GM12872 (cell line): ENCODE data around the gene FBXO48.

Source experiments
- CTCF ChIP-seq: IDR thresholded peaks from 3 replicates; pipeline ENCODE4 v1.5.1; 2011; ENCODE audit warnings: low read depth, mild to moderate bottlenecking, low read length, moderate library complexity; ENCODE audit not compliant: insufficient read depth

Gene FBXO48

GRCh38 chr2:68425503-68425902, 41.6 kb downstream of the FBXO48 start:
- no peak for TF ChIP-seq CTCF

- TF ChIP-seq CTCF = no peak
Observed at GRCh38 chr2:68423966-68424650, 43.0 kb downstream of the FBXO48 start.

GRCh38 chr2:68420254-68420910, 46.7 kb downstream of the FBXO48 start:
- TF ChIP-seq CTCF = no peak

GRCh38 chr2:68418855-68419254, 48.2 kb downstream of the FBXO48 start:
- peak; percentile 38; the same call in 1 of the 3 replicates for TF ChIP-seq CTCF

GRCh38 chr2:68418419-68418818, 48.7 kb downstream of the FBXO48 start:
- no peak for TF ChIP-seq CTCF

GRCh38 chr2:68417926-68418325, 49.2 kb downstream of the FBXO48 start:
- TF ChIP-seq CTCF = no peak

- TF ChIP-seq CTCF = no peak
Observed at GRCh38 chr2:68416081-68416675, 50.9 kb downstream of the FBXO48 start.
